ENCODE results near the gene HTR2C.
A peak's percentile ranks its signal among the peaks of the same experiment; 100 is the strongest.
"Not testable (repeated sequence)": the region's sequence is repeated elsewhere in the genome, so short reads cannot be mapped to it uniquely, and the experiment has no call there.

HTR2C gene

GRCh38 chrX:114715096-114715495 lies 131.2 kb downstream of the HTR2C start:
- DNase-seq = no peak

GRCh38 chrX:114717921-114718320 lies 134.0 kb downstream of the HTR2C start:
- no peak for DNase-seq

- DNase-seq = no peak
These were observed 182.7 kb downstream of the HTR2C start for GRCh38 chrX:114766541-114766940.

- DNase-seq = peak in 1 of 2 experiments; percentile 20
These were observed 190.8 kb downstream of the HTR2C start for GRCh38 chrX:114774691-114775090.

GRCh38 chrX:114782925-114783324 lies 199.0 kb downstream of the HTR2C start:
- DNase-seq = no peak

- no peak for DNase-seq
These were observed 203.2 kb downstream of the HTR2C start for GRCh38 chrX:114787061-114787460.

GRCh38 chrX:114797494-114797893 lies 213.6 kb downstream of the HTR2C start:
- no peak for DNase-seq

GRCh38 chrX:114798907-114799306 lies 215.0 kb downstream of the HTR2C start:
- DNase-seq = no peak

GRCh38 chrX:114800719-114801118 lies 216.8 kb downstream of the HTR2C start:
- DNase-seq = no peak

- no peak for DNase-seq
These were observed 235.6 kb downstream of the HTR2C start for GRCh38 chrX:114819509-114819908.

GRCh38 chrX:114841051-114841450 lies 257.2 kb downstream of the HTR2C start:
- no peak for DNase-seq

- no peak for DNase-seq
These were observed 258.3 kb downstream of the HTR2C start for GRCh38 chrX:114842181-114842580.

- no peak for DNase-seq
These were observed 305.6 kb downstream of the HTR2C start for GRCh38 chrX:114889481-114889880.

- no peak for DNase-seq
These were observed 319.7 kb downstream of the HTR2C start for GRCh38 chrX:114903618-114904017.

GRCh38 chrX:114905251-114905650 lies 321.4 kb downstream of the HTR2C start:
- no peak for DNase-seq

GRCh38 chrX:114906984-114907510 lies 323.2 kb downstream of the HTR2C start:
- no peak for DNase-seq

GRCh38 chrX:114924423-114924822 lies 340.5 kb downstream of the HTR2C start:
- no peak for DNase-seq

GRCh38 chrX:114924856-114925255 lies 341.0 kb downstream of the HTR2C start:
- DNase-seq = no peak

- no peak for DNase-seq
These were observed 346.3 kb downstream of the HTR2C start for GRCh38 chrX:114930227-114930626.

- no peak for DNase-seq
These were observed 348.7 kb downstream of the HTR2C start for GRCh38 chrX:114932550-114932949.

- not testable (repeated sequence) for DNase-seq
These were observed 349.4 kb downstream of the HTR2C start for GRCh38 chrX:114933291-114933690.

- DNase-seq = not testable (repeated sequence)
These were observed 353.2 kb downstream of the HTR2C start for GRCh38 chrX:114937090-114937489.

GRCh38 chrX:114952696-114953095 lies 368.8 kb downstream of the HTR2C start:
- DNase-seq = peak in 1 of 2 experiments; percentile 3

Data from NCI-H524 (cell line).